ENCODE measurements around the gene APOBEC4.

The APOBEC4 gene

GRCh38 chr1:183674886-183675285 is 21.8 kb upstream of the APOBEC4 start:
- DNase-seq (ENCODE audit: low read depth) = no peak

GRCh38 chr1:183674339-183674738 is 21.2 kb upstream of the APOBEC4 start:
- no peak for DNase-seq (ENCODE audit: low read depth)

- no peak for DNase-seq (ENCODE audit: low read depth)
These were observed 20.6 kb upstream of the APOBEC4 start for GRCh38 chr1:183673605-183674323.

DNA sequence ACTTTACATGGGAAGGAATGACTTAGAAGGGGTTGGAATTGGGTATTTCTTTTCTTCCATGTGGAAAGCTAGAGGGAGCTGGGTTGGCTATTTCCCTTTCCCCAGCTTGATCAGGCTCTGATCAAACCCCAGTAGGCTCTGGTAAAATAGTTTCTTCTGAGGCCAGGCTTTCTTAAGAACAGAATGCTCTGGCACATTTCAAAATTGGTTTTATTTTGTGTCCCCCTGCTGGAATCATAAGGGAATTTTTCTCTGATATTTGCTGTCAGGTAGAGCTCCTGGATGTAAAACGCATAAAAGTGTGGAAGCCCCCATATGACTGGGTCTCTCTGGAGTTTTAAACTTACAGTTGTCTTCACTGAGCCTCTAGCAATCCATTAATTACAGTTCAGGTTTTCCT is 17.1 kb upstream of the APOBEC4 start:
- DNase-seq (ENCODE audit: low read depth) = no peak

- DNase-seq (ENCODE audit: low read depth) = no peak
These were observed 3.2 kb upstream of the APOBEC4 start for GRCh38 chr1:183656355-183656754.

DNA sequence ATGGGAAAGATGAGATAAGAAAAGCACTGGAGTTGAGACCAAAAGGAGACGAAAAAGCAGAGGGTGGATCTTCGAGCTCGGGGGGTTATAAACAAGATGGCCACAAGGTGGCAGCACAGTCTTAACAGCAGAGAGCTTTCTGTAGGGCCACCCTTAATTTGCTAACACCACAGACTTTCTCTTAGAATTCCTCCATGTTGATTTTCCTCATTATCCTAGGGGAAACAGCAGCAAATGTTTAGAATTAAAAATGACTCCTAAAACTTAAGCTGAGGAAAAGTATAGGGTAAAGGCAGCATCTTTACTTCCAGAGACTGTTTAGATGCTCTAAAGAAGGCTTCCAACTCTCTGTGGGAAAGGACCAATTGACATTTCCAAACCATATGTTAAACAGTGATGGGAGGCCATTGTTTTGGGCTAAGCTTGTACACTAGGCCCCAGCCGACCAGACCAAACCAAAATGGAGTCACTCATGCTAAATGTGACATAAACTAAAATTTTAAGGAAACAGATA is 2.5 kb upstream of the APOBEC4 start:
- peak; percentile 29 for DNase-seq (ENCODE audit: low read depth)

DNA sequence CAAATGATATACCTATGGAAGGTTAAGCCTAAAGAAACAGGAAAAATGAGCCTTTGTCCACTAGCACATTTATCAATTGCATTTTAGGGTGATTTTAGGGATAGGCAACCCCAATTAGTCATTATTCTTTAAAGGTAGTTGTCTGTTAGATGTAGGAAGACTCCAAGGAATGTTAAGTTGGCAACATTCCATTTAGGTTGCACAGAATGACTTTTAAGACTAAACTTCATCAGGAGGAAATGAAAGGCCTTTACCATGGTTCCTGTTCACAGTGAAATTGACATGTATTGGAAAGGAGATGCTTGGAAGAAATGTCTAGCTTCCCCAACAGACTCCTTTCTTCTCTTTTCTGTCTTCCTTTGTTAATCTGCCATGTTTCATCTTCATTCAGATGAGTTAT is 1.6 kb upstream of the APOBEC4 start:
- no peak for DNase-seq (ENCODE audit: low read depth)

GRCh38 chr1:183653876-183654451 is 848 bp upstream of the APOBEC4 start:
- no peak for DNase-seq (ENCODE audit: low read depth)

- no peak for DNase-seq (ENCODE audit: low read depth)
These were observed 312 bp upstream of the APOBEC4 start for GRCh38 chr1:183653462-183653794.

- no peak for DNase-seq (ENCODE audit: low read depth)
These were observed 1.0 kb downstream of the APOBEC4 start for GRCh38 chr1:183652107-183652506.

DNA sequence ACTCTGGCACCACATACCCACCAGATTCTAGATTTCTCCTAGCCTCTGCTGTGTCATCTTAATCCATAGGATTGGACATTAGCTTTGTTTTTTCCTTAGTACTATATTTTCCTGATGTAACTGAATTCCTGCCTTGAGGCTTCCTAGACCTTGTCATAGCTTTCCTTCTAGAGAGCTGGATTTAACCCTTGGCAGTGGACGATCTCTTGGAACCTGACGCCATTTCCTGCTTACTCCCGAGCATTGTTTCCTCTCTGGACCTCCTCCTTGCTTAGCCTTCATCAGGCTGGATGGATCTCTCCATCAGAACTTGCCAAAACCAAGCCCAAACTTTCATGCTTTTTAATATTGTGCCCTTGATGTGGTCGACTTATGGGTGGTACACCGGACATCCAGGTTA is 1.5 kb downstream of the APOBEC4 start:
- DNase-seq (ENCODE audit: low read depth) = no peak

DNA sequence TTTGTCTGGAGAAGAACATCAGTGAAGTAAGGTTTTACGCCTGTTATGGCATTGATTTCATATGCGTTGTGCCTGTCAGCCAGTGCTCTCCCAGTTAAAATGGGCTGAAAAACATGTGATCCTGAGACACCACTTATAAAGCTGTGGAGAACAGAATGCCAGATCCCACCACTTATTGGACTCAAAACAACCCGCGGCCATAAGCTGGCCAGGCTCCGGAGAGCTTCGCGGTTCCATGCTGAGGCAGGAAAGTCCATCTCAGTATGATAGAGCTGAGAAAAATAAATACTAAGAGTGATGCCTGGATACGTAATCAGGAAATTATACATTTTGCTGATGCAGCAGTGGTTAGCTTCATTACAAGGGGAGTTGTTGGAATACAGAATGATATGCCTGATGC is 5.1 kb downstream of the APOBEC4 start:
- no peak for DNase-seq (ENCODE audit: low read depth)

- no peak for DNase-seq (ENCODE audit: low read depth)
These were observed 6.3 kb downstream of the APOBEC4 start for GRCh38 chr1:183646776-183647175.

GRCh38 chr1:183645531-183645930 is 7.6 kb downstream of the APOBEC4 start:
- no peak for DNase-seq (ENCODE audit: low read depth)

DNA sequence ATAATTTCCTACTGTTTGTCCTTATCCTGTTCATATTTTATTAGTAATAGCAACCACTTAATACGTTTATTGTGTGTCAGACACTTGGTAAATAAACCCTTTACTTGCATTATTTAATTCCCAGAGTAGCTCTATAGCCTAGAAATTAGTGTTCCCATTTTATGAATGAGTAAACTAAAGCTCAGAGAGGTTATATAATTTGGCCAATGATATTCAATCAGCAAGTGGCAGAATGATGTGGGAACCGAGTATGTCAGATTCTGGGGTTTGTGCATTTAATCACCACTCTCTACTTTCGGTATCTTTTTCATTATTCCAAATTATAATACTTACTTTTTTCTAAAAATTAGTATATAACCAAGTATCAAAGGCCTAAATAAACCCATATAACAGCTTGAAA is 10.9 kb downstream of the APOBEC4 start:
- no peak for DNase-seq (ENCODE audit: low read depth)

DNA sequence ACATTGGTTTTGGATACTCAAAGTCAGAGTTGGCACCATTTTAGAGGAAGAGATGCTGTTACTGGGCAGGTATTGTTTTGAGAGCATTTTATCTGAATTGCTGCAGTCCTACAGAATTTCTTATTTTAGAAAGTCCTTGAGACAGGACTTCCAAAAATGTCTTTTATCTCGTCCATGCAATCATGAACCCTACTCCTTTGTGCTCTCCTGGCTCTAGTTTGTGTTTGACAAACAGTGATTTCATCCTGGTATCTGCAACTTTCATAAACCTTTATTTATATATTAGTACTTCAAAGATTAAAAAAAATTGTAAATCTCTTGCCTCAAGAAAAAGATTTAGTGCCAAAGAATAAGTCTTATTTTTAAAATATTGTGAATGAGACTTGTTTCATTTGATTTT is 12.9 kb downstream of the APOBEC4 start:
- no peak for DNase-seq (ENCODE audit: low read depth)

- no peak for DNase-seq (ENCODE audit: low read depth)
These were observed 14.3 kb downstream of the APOBEC4 start for GRCh38 chr1:183638649-183639387.

GRCh38 chr1:183636783-183637182 is 16.3 kb downstream of the APOBEC4 start:
- DNase-seq (ENCODE audit: low read depth) = no peak

- DNase-seq (ENCODE audit: low read depth) = no peak
These were observed 16.8 kb downstream of the APOBEC4 start for GRCh38 chr1:183636334-183636682.

DNA sequence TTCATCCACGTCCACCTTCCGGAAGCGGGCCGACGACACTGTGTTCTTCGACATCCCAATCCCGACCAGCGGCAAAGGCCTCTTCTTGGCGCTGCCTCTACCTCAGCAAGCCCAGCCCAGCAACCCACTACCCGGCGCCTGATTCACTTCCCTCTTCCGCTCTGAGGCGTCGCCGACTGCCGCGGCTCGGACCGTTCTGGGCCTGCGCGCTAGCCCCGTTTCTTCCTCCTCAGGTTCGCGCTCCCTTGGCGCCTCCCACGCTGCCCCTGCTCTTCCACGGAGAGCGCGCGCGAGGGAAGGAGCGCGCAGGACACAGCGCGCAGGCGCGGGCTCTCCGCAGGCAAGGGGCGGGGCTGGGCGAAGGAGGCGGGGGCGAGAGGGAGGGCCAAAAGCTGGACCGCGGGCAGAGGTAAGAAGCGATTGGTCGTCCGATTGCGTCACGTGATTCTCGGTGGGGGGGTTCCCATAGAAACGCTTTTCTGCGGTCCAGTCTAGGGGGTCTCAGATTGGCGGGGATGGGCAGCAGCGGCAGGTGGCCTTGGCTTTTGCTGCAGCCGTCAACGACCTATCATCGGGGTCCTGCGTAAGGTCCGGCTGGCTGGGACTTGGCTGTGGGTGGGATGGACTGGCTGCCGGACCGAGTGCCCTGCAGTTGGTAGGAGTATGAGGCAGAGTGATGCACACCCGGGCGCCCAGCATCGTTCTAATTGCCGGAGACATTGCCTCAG is 17.3 kb downstream of the APOBEC4 start, which contains the start of gene ARPC5:
Gene ARPC5, minus strand, starts transcription at position 178 of the 728 bp plus-strand sequence. Its CDS starts 124 bp downstream, at position 54.
- peak; percentile 91 for DNase-seq (ENCODE audit: low read depth)

DNA sequence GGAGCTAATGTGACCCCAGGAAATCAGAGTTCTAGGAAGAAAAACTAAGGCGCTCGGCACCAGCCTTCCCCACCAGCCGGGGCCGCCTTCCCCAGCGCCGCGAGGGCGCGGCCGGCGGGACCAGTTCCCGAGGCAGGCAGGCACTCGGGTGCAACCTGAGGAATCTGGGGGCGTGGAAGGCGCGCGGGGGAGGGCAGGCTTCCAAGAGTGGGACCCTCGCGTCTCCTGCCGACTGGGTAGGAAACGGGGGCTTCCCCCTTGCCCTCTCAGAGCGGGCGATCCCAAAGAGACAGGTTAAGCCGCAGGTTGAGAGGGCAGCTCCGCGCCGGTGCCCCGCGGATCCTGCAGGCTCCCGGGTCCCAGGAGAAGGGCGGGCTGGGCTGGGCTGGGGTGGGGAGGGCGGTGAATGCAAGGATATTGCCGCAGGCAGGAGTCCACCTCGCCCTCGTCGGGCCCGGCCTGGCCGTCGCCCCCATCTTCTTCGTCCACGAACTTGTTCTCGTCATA is 18.0 kb downstream of the APOBEC4 start:
- no peak for DNase-seq (ENCODE audit: low read depth)

- no peak for DNase-seq (ENCODE audit: low read depth)
These were observed 18.6 kb downstream of the APOBEC4 start for GRCh38 chr1:183634429-183635065.
